Suprapubic skin (tissue), 4 donors: ENCODE results near the gene ACBD3. TPM values are rescaled to one million over a fixed set of nuclear protein-coding genes. Genes with fewer than 3 reads are reported as not detected.

ENCODE experiments used
- DNase-seq, 2 donors: peaks; one replicate each; pipeline ENCODE4 v3.0.0-alpha.2; 2019; ENCODE audit warnings: low spot score in 2 of 2
- H3K27ac ChIP-seq: fragments of 200-600 bp; sonication (generic); one replicate; pipeline ENCODE4 v1.5.1; 2019
- H3K27me3 ChIP-seq: fragments of 200-600 bp; sonication (generic); one replicate; pipeline ENCODE4 v1.5.1; 2019
- H3K36me3 ChIP-seq: fragments of 200-600 bp; sonication (generic); one replicate; pipeline ENCODE4 v1.5.1; 2019
- H3K4me1 ChIP-seq: fragments of 200-600 bp; sonication (generic); one replicate; pipeline ENCODE4 v1.5.1; 2019
- H3K4me3 ChIP-seq: fragments of 200-600 bp; sonication (generic); one replicate; pipeline ENCODE4 v1.5.1; 2019; ENCODE audit warnings: mild to moderate bottlenecking
- H3K9me3 ChIP-seq: fragments of 200-600 bp; sonication (generic); one replicate; pipeline ENCODE4 v1.5.1; 2019
- CTCF ChIP-seq, 2 donors: fragments of 200-600 bp in 1 of 2; fragments of 450-650 bp in 1 of 2; sonication (generic) in 1 of 2; IDR thresholded peaks; one replicate each; pipeline ENCODE4 v1.5.1; 2016 to 2019; ENCODE audit warnings: antibody characterized with exemption in 2 of 2, mild to moderate bottlenecking in 1 of 2, moderate library complexity in 1 of 2
- EP300 ChIP-seq: sonication (generic); formaldehyde crosslinking; IDR thresholded peaks from one replicate; pipeline ENCODE4 v1.6.1; 2017; ENCODE audit warnings: antibody characterized with exemption
- POLR2A ChIP-seq, 2 donors: fragments of 450-650 bp; IDR thresholded peaks; one replicate each; pipeline ENCODE4 v1.6.1; 2017; ENCODE audit warnings: antibody characterized with exemption in 2 of 2, mild to moderate bottlenecking in 2 of 2, moderate library complexity in 2 of 2
- POLR2AphosphoS5 ChIP-seq, 3 donors: sonication (generic); formaldehyde crosslinking; IDR thresholded peaks; one replicate each; pipeline ENCODE4 v1.6.1; 2017; ENCODE audit warnings: antibody characterized with exemption in 3 of 3
- WGBS: methylation state at CpG from one replicate; pipeline ENCODE4 v1.1.5; 2018; 5-methylcytosine and 5-hydroxymethylcytosine counted together
- total RNA-seq, 4 donors: library from RNA; depleted of rRNA; stranded (reverse); fragments of >200 nt; gene quantifications; one replicate each; pipeline ENCODE4 v1.1.0, GENCODE V29; 2016

ACBD3 gene
- total RNA-seq, 4 donors from 2014 or later: 38.0 to 64.5 (median 42.4) TPM

- Histone ChIP-seq H3K27ac (peak overlapping the region; percentile 94), H3K9me3 (no peaks in the 10 kb centered on the region), H3K27me3 (no peaks in the 10 kb centered on the region), H3K4me3 (no peak overlapping the region), H3K36me3 (no peaks in the 10 kb centered on the region), H3K4me1 (peaks cover 53% of the 10 kb centered on the region)
- WGBS: 82% methylated on average over 13 of the region's 14 CpGs
- TF ChIP-seq EP300 (no peak), CTCF (IDR thresholded peaks at IDR 0.05) (no peak), POLR2AphosphoS5 (IDR thresholded peaks at IDR 0.05) (no peak), POLR2A (IDR thresholded peaks at IDR 0.05) (no peak)
- peak; percentile 9 to 61 for DNase-seq
These were observed 62.7 kb downstream of the ACBD3 start for GRCh38 chr1:226123591-226124471.

- Histone ChIP-seq H3K4me1 (peaks cover 46% of the 10 kb centered on the region), H3K36me3 (no peaks in the 10 kb centered on the region), H3K27ac (peak overlapping the region; percentile 94), H3K9me3 (no peaks in the 10 kb centered on the region), H3K27me3 (no peaks in the 10 kb centered on the region), H3K4me3 (peak overlapping the region; percentile 88)
- TF ChIP-seq CTCF (IDR thresholded peaks at IDR 0.05) (no peak), POLR2AphosphoS5 (IDR thresholded peaks at IDR 0.05) (no peak), POLR2A (IDR thresholded peaks at IDR 0.05) (no peak), EP300 (no peak)
- WGBS: 76% methylated on average over 4 of the region's 4 CpGs
- peak in 1 of 2 donors; percentile 56 for DNase-seq
These were observed 63.4 kb downstream of the ACBD3 start for GRCh38 chr1:226123212-226123560.

DNA sequence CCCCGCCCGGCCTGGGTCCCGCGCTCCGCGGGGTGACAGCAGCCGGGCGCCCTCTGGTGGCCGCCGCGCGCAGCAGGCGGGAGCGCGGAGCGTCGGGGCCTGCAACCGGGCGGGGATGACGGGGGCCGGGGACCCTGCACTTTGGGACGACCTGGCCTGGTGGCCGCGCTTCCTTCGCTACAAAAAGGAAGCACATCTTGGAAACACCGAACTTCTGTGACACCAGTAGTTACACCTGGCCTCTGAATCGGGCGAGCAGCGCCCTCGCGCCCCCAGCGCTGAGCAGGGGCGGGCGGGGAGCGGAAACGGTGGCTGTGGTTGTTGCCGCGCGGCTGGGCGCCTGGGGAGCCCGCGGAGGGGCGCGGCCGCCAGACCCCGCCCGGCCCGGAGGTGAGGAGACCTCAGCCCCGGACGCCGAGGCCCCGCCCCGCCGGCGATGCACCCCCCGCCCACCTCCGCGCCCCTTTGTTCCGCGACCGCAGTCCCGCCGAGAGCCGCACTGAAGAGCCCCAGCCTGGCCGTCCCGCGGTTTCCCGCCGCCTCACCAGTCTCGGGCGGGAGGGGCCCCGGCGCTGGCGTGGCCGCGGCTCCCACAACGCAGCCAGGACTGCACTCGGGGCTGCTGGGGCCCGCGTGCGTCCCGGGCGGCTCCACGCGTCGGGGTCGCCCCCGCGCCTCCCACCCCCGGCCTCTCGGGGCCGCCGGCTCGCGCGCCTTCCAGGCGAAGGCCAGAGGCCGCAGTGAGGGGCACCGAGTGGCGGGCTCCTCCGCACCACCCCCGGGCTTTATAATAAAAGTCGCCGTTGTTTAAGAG is 64.7 kb downstream of the ACBD3 start:
- peak overlapping the region; percentile 94 for H3K27ac ChIP-seq
- TF ChIP-seq CTCF (IDR thresholded peaks at IDR 0.05): peak; percentile 78 to 92
- peak in 1 of 3 donors; percentile 27 for TF ChIP-seq POLR2AphosphoS5 (IDR thresholded peaks at IDR 0.05)
- no peak for TF ChIP-seq EP300
- no peak for TF ChIP-seq POLR2A (IDR thresholded peaks at IDR 0.05)
- no peaks in the 10 kb centered on the region for H3K27me3 ChIP-seq
- H3K4me1 ChIP-seq: peaks cover 38% of the 10 kb centered on the region
- no peaks in the 10 kb centered on the region for H3K36me3 ChIP-seq
- WGBS: no CpG with 5 or more reads among the region's 104 CpGs
- DNase-seq: peak in 1 of 2 donors; percentile 80
- H3K9me3 ChIP-seq: no peaks in the 10 kb centered on the region
- peak overlapping the region; percentile 88 for H3K4me3 ChIP-seq

GRCh38 chr1:226121049-226121586 is 65.4 kb downstream of the ACBD3 start:
- no peak for TF ChIP-seq POLR2A (IDR thresholded peaks at IDR 0.05)
- no peak for TF ChIP-seq CTCF (IDR thresholded peaks at IDR 0.05)
- TF ChIP-seq POLR2AphosphoS5 (IDR thresholded peaks at IDR 0.05): no peak
- TF ChIP-seq EP300: no peak
- H3K36me3 ChIP-seq: no peaks in the 10 kb centered on the region
- DNase-seq: no peak
- H3K4me1 ChIP-seq: peaks cover 42% of the 10 kb centered on the region
- H3K27me3 ChIP-seq: no peaks in the 10 kb centered on the region
- H3K27ac ChIP-seq: peak overlapping the region; percentile 94
- 31% methylated on average over 8 of the region's 37 CpGs for WGBS
- peak overlapping the region; percentile 88 for H3K4me3 ChIP-seq
- H3K9me3 ChIP-seq: no peaks in the 10 kb centered on the region
